H1 (cell line): ENCODE data around the gene MBOAT1. TPM values are rescaled to one million over a fixed set of nuclear protein-coding genes. Genes with fewer than 3 reads are reported as not detected.

Experiments
- CTCF ChIA-PET: fragments of 300-600 bp; sonication (Branson Sonifier 250); formaldehyde crosslinking; loops from one replicate; lab custom pipeline; 2021; ENCODE audit not compliant: partially characterized antibody; lab: Charles Lee
- POLR2A ChIA-PET: fragments of 300-600 bp; sonication (Branson Sonifier 250); formaldehyde crosslinking; loops from one replicate; lab custom pipeline; 2021; ENCODE audit warnings: inconsistent platforms; ENCODE audit not compliant: partially characterized antibody; lab: Charles Lee
- DNase-seq, 2 experiments: peaks; one replicate each; pipeline versions ENCODE4 v3.0.0 to v3.0.0-alpha.2; 2010 to 2022; ENCODE audit warnings: low spot score in 2 of 2, low read depth in 1 of 2, mixed read lengths in 1 of 2
- FAIRE-seq: peaks from 2 replicates; lab custom pipeline; 2011; peaks lifted over from hg19 to GRCh38; lab: Jason Lieb, UNC
- H2AFZ ChIP-seq: 2 replicates; pipeline ENCODE4 v1.8.1; 2012; ENCODE audit warnings: low read length, inconsistent platforms
- H2AK5ac ChIP-seq: 2 replicates; pipeline ENCODE4 v1.6.1; 2013; ENCODE audit warnings: low read depth, low read length
- H2BK120ac ChIP-seq: replicated peaks from 2 replicates; pipeline ENCODE3; 2013; ENCODE audit warnings: low read depth, low read length, inconsistent platforms
- H2BK12ac ChIP-seq: 2 replicates; pipeline ENCODE4 v1.6.1; 2013; ENCODE audit warnings: low read depth, low read length
- H2BK15ac ChIP-seq: 2 replicates; pipeline ENCODE4 v1.6.1; 2013; ENCODE audit warnings: low read length
- H2BK20ac ChIP-seq: 2 replicates; pipeline ENCODE4 v1.6.1; 2013; ENCODE audit warnings: low read length
- H2BK5ac ChIP-seq: 2 replicates; pipeline ENCODE4 v1.6.1; 2013; ENCODE audit warnings: low read depth, low read length
- H3K14ac ChIP-seq: 2 replicates; pipeline ENCODE4 v1.6.1; 2013; ENCODE audit warnings: inconsistent platforms; ENCODE audit not compliant: insufficient read length
- H3K18ac ChIP-seq: 2 replicates; pipeline ENCODE4 v1.6.1; 2013; ENCODE audit warnings: low read length; ENCODE audit errors: extremely low read depth
- H3K23ac ChIP-seq: 2 replicates; pipeline ENCODE4 v1.6.1; 2013; ENCODE audit warnings: inconsistent platforms; ENCODE audit not compliant: insufficient read length
- H3K23me2 ChIP-seq: 2 replicates; pipeline ENCODE4 v1.6.1; 2013; ENCODE audit warnings: low read depth, low read length
- H3K27ac ChIP-seq: 2 replicates; pipeline ENCODE4 v1.6.1; 2011; ENCODE audit warnings: low read depth, low read length, inconsistent platforms
- H3K27me3 ChIP-seq, 4 experiments: replicated peaks in 1 of 4; 1 replicate in 1 of 4; 2 replicates in 3 of 4; pipeline versions ENCODE4 v1.6.1 to v1.8.1; 2011 to 2013; ENCODE audit warnings: low read length in 3 of 4, mild to moderate bottlenecking in 3 of 4, inconsistent platforms in 2 of 4, mixed read lengths in 2 of 4, moderate library complexity in 1 of 4; ENCODE audit not compliant: control insufficient read depth in 3 of 4, insufficient read depth in 3 of 4; ENCODE audit errors: extremely low read depth in 1 of 4
- H3K36me3 ChIP-seq, 4 experiments: 2 replicates each; pipeline versions ENCODE4 v1.6.1 to v1.8.1; 2011 to 2013; ENCODE audit warnings: mild to moderate bottlenecking in 4 of 4, low read length in 3 of 4, moderate library complexity in 2 of 4, control low read depth in 1 of 4, inconsistent platforms in 1 of 4; ENCODE audit not compliant: insufficient read depth in 4 of 4, control insufficient read depth in 2 of 4
- H3K4ac ChIP-seq: replicated peaks from 2 replicates; pipeline ENCODE3; 2013; ENCODE audit warnings: low read length, low read depth, mixed read lengths, inconsistent platforms; ENCODE audit not compliant: insufficient read length
- H3K4me1 ChIP-seq, 4 experiments: replicated peaks in 1 of 4; 1 replicate in 1 of 4; 2 replicates in 3 of 4; pipeline versions ENCODE4 v1.6.1 to v1.8.1; 2011 to 2013; ENCODE audit warnings: low read length in 3 of 4, inconsistent platforms in 2 of 4, mixed read lengths in 1 of 4; ENCODE audit not compliant: insufficient read depth in 4 of 4, control insufficient read depth in 3 of 4
- H3K4me2 ChIP-seq, 2 experiments: 2 replicates each; pipeline versions ENCODE4 v1.6.1 to v1.8.1; 2011 to 2013; ENCODE audit warnings: low read depth in 2 of 2, low read length in 2 of 2, control low read depth in 1 of 2, inconsistent platforms in 1 of 2, mild to moderate bottlenecking in 1 of 2; ENCODE audit not compliant: insufficient read depth in 1 of 2
- H3K4me3 ChIP-seq, 4 experiments: fragments of 200-600, 300-600 bp in 1 of 4; sonication (generic), shearing (Covaris generic), sonication (Bioruptor Twin) in 1 of 4; 2 replicates each; pipeline versions ENCODE4 v1.5.1 to v1.8.1; 2011 to 2016; ENCODE audit warnings: low read length in 4 of 4, low read depth in 3 of 4, control low read depth in 2 of 4, inconsistent platforms in 2 of 4, mild to moderate bottlenecking in 2 of 4, mixed read lengths in 1 of 4, moderate library complexity in 1 of 4; ENCODE audit not compliant: insufficient read depth in 2 of 4; ENCODE audit errors: extremely low read depth in 1 of 4
- H3K56ac ChIP-seq: replicated peaks from 2 replicates; pipeline ENCODE3; 2013; ENCODE audit warnings: low read depth, mild to moderate bottlenecking, mixed read lengths, low read length, inconsistent platforms; ENCODE audit not compliant: insufficient read length
- H3K79me1 ChIP-seq: 2 replicates; pipeline ENCODE4 v1.6.1; 2013; ENCODE audit warnings: low read depth, low read length, control low read depth
- H3K79me2 ChIP-seq, 2 experiments: 2 replicates each; pipeline versions ENCODE4 v1.6.1 to v1.8.1; 2012 to 2013; ENCODE audit warnings: low read length in 2 of 2, mild to moderate bottlenecking in 2 of 2, inconsistent platforms in 1 of 2; ENCODE audit not compliant: insufficient read depth in 2 of 2, control insufficient read depth in 1 of 2
- H3K9ac ChIP-seq, 4 experiments: replicated peaks in 1 of 4; 1 replicate in 1 of 4; 2 replicates in 3 of 4; pipeline versions ENCODE4 v1.6.1 to v1.8.1; 2011 to 2013; ENCODE audit warnings: low read depth in 3 of 4, low read length in 3 of 4, control low read depth in 2 of 4, mild to moderate bottlenecking in 2 of 4, moderate library complexity in 2 of 4, inconsistent platforms in 1 of 4; ENCODE audit errors: extremely low read depth in 1 of 4
- H3K9me3 ChIP-seq, 2 experiments: 2 replicates each; pipeline versions ENCODE4 v1.6.1 to v1.8.1; 2012 to 2013; ENCODE audit warnings: mild to moderate bottlenecking in 2 of 2, moderate library complexity in 2 of 2, control low read depth in 1 of 2, inconsistent platforms in 1 of 2, low read depth in 1 of 2, low read length in 1 of 2, mixed read lengths in 1 of 2; ENCODE audit not compliant: insufficient read depth in 2 of 2
- H4K20me1 ChIP-seq, 2 experiments: replicated peaks in 1 of 2; 2 replicates each; pipeline versions ENCODE3 to v1.8.1; 2011 to 2013; ENCODE audit warnings: inconsistent platforms in 2 of 2, low read length in 2 of 2, mild to moderate bottlenecking in 1 of 2; ENCODE audit not compliant: insufficient read depth in 2 of 2, control insufficient read depth in 1 of 2
- H4K5ac ChIP-seq: 2 replicates; pipeline ENCODE4 v1.6.1; 2013; ENCODE audit warnings: low read length, low read depth, mixed read lengths, inconsistent platforms; ENCODE audit not compliant: insufficient read length
- H4K8ac ChIP-seq: 2 replicates; pipeline ENCODE4 v1.8.0; 2013; ENCODE audit warnings: mild to moderate bottlenecking, moderate library complexity, low read length, inconsistent platforms; ENCODE audit not compliant: insufficient read depth; ENCODE audit errors: extremely low read depth
- H4K91ac ChIP-seq: replicated peaks from 2 replicates; pipeline ENCODE3; 2013; ENCODE audit warnings: low read length, mixed read lengths, inconsistent platforms; ENCODE audit not compliant: insufficient read length
- ATF2 ChIP-seq: IDR thresholded peaks from 2 replicates; pipeline ENCODE4 v1.6.1; 2012; ENCODE audit warnings: low read length, inconsistent platforms
- CTCF ChIP-seq, 3 experiments: IDR thresholded peaks; 1 replicate in 2 of 3; 2 replicates in 1 of 3; pipeline versions ENCODE4 v1.5.1 to v1.6.1; 2011; ENCODE audit warnings: low read length in 3 of 3, mild to moderate bottlenecking in 3 of 3, inconsistent platforms in 2 of 3, low read depth in 1 of 3, moderate library complexity in 1 of 3; ENCODE audit not compliant: insufficient read depth in 1 of 3; ENCODE audit errors: control extremely low read depth in 1 of 3
- MAFK ChIP-seq: IDR thresholded peaks from 2 replicates; pipeline ENCODE4 v1.6.1; 2012; ENCODE audit warnings: low read depth, mild to moderate bottlenecking, improper control_type of control experiment, low read length
- RAD21 ChIP-seq, 2 experiments: IDR thresholded peaks in 1 of 2; conservative IDR thresholded peaks in 1 of 2; 2 replicates each; pipeline ENCODE4 v1.6.1; 2011; ENCODE audit warnings: low read depth in 2 of 2, low read length in 2 of 2, improper control_type of control experiment in 1 of 2, inconsistent platforms in 1 of 2, mild to moderate bottlenecking in 1 of 2, moderate library complexity in 1 of 2
- WGBS, 2 experiments: shearing (Covaris generic) in 1 of 2; methylation state at CpG; one replicate each; pipeline versions ENCODE4 v1.1.6 to v1.1.7; 2013 to 2015; ENCODE audit warnings: low lambda C conversion rate in 2 of 2, mixed read lengths in 2 of 2, inconsistent platforms in 1 of 2, low coverage in 1 of 2, missing lambda C conversion rate in 1 of 2; ENCODE audit not compliant: insufficient replicate concordance in 2 of 2, insufficient coverage in 1 of 2, insufficient read length in 1 of 2; ENCODE audit errors: extremely low coverage in 1 of 2, missing lambda C conversion rate in 1 of 2; 5-methylcytosine and 5-hydroxymethylcytosine counted together
- polyA plus RNA-seq, 7 experiments: library from polyadenylated mRNA; depleted of rRNA in 3 of 7; stranded (reverse) in 5 of 7; unstranded in 2 of 7; fragments of >200 nt in 5 of 7; fragments of 200-250 nt in 2 of 7; gene quantifications; 1 replicate in 5 of 7; 2 replicates in 1 of 7; 4 replicates in 1 of 7; pipeline versions ENCODE4 v1.2.1 to v1.2.3, GENCODE V29; 2011 to 2013; ENCODE audit warnings: missing spikeins in 2 of 7, mixed read lengths in 2 of 7
- total RNA-seq: library from RNA; stranded (reverse); fragmentation: NEBNext Ultra II Directional; extraction: Animal tissue kit (Norgen Biotek cat#: 25700); gene quantifications from 2 replicates; pipeline ENCODE4 v1.2.1, GENCODE V29; 2021

The MBOAT1 gene
- total and polyA plus RNA-seq, 2 of the 8 experiments (the other 6 are each of a cell fraction or from before 2014, with no cell fraction given): 4.9 to 19.5 TPM

GRCh38 chr6:20056350-20056992 lies 155.8 kb downstream of the MBOAT1 start:
- Histone ChIP-seq H3K18ac (no peak overlapping the region), H4K5ac (no peak overlapping the region), H2AFZ (no peak overlapping the region; the same call in 1 of the 2 replicates), H3K4me2 (no peak overlapping the region), H3K36me3 (no peaks in the 10 kb centered on the region), H2BK20ac (no peak overlapping the region), H3K4me3 (no peak overlapping the region), H3K79me2 (no peaks in the 10 kb centered on the region), H3K9ac (no peak overlapping the region), H4K91ac (no peak overlapping the region), H2BK15ac (no peak overlapping the region), H2BK5ac (no peak overlapping the region), H2BK12ac (no peak overlapping the region), H3K23me2 (peaks cover 3% of the 10 kb centered on the region; the same call in 1 of the 2 replicates), H2AK5ac (no peak overlapping the region), H3K14ac (no peak overlapping the region), H2BK120ac (no peak overlapping the region), H3K79me1 (no peaks in the 10 kb centered on the region; the same call in 1 of the 2 replicates), H4K20me1 (no peaks in the 10 kb centered on the region), H3K27me3 (no peaks in the 10 kb centered on the region), H3K4me1 (no peaks in the 10 kb centered on the region), H3K4ac (no peak overlapping the region), H4K8ac (no peak overlapping the region), H3K27ac (no peak overlapping the region), H3K9me3 (no peaks in the 10 kb centered on the region), H3K56ac (no peak overlapping the region), H3K23ac (no peak overlapping the region)
- 28% methylated on average over 4 of the region's 4 CpGs; no CpG with 5 or more reads in 1 of the 2 experiments for WGBS, 2 experiments
- no peak for TF ChIP-seq ATF2
- peak; percentile 82 to 87 for TF ChIP-seq RAD21 (IDR thresholded peaks at IDR 0.05 in 1 of 2, conservative IDR thresholded peaks at IDR 0.05 in 1 of 2; ENCODE audit: low read depth in 2 of 2, low read length in 2 of 2)
- TF ChIP-seq CTCF (IDR thresholded peaks at IDR 0.05; ENCODE audit: control extremely low read depth in 1 of 3, insufficient read depth in 1 of 3, low read depth in 1 of 3, low read length in 3 of 3): peak in 2 of 3 experiments; percentile 40 to 59; a peak in 2 of 4 replicates
- no peak for TF ChIP-seq MAFK
- peak; percentile 52 for FAIRE-seq
- CTCF ChIA-PET: interaction anchor here (0.6 to 1.8 kb wide), 15 partner anchors 10 to 1311 kb away, joined by 3 to 7 read pairs (median 3); no protein-coding TSS in a partner anchor
- POLR2A ChIA-PET: interaction anchor here (0.6 kb wide), 1 partner anchor 245 kb away, joined by 4 read pairs; no protein-coding TSS in a partner anchor
- DNase-seq: no peak
